Right atrium auricular region (tissue), 2 donors: ENCODE measurements around the gene KLK4. TPM values are rescaled to one million over a fixed set of nuclear protein-coding genes. Genes with fewer than 3 reads are reported as not detected.
"Not testable (repeated sequence)": the region's sequence is repeated elsewhere in the genome, so short reads cannot be mapped to it uniquely, and the experiment has no call there.

Experiments
- DNase-seq: peaks from one replicate; pipeline ENCODE4 v3.0.0-alpha.2; 2019; ENCODE audit warnings: low spot score
- H3K27ac ChIP-seq, 2 donors: fragments of 200-600 bp; sonication (generic); 1 replicate in 1 of 2; 2 replicates in 1 of 2; pipeline ENCODE4 v1.5.1; 2016 to 2019
- H3K27me3 ChIP-seq, 2 donors: fragments of 200-600 bp; sonication (generic); one replicate each; pipeline versions ENCODE4 v1.5.1 to v1.6.0; 2017 to 2019
- H3K36me3 ChIP-seq: fragments of 200-600 bp; sonication (generic); one replicate; pipeline ENCODE4 v1.5.1; 2016
- H3K4me1 ChIP-seq, 2 donors: fragments of 200-600 bp; sonication (generic); one replicate each; pipeline versions ENCODE4 v1.5.1 to v1.6.0; 2017 to 2019
- H3K4me3 ChIP-seq, 2 donors: fragments of 200-600 bp; sonication (generic); 1 replicate in 1 of 2; 2 replicates in 1 of 2; pipeline ENCODE4 v1.5.1; 2017 to 2019; ENCODE audit warnings: mild to moderate bottlenecking in 1 of 2, moderate library complexity in 1 of 2
- H3K9me3 ChIP-seq, 2 donors: fragments of 200-600 bp; sonication (generic); one replicate each; pipeline ENCODE4 v1.5.1; 2019
- CTCF ChIP-seq, 2 donors: fragments of 200-600 bp; sonication (generic); IDR thresholded peaks; one replicate each; pipeline ENCODE4 v1.5.1; 2019; ENCODE audit warnings: antibody characterized with exemption in 2 of 2
- total RNA-seq, 2 donors: library from RNA; depleted of rRNA; stranded (reverse); fragments of >200 nt; gene quantifications; one replicate each; pipeline ENCODE4 v1.1.0, GENCODE V29; 2016

KLK4 gene
- total RNA-seq, 2 donors from 2014 or later, result not detected

GRCh38 chr19:50899569-50899968 is 11.6 kb downstream of the KLK4 start:
- DNase-seq, result no peak
- H3K27ac ChIP-seq, result no peak overlapping the region
- H3K4me1 ChIP-seq, result no peaks in the 10 kb centered on the region
- no peaks in the 10 kb centered on the region for H3K9me3 ChIP-seq
- no peak overlapping the region for H3K4me3 ChIP-seq
- H3K36me3 ChIP-seq, result no peaks in the 10 kb centered on the region
- H3K27me3 ChIP-seq, result no peaks in the 10 kb centered on the region
- TF ChIP-seq CTCF (IDR thresholded peaks at IDR 0.05), result no peak

- no peak overlapping the region for H3K4me3 ChIP-seq
- no peak for TF ChIP-seq CTCF (IDR thresholded peaks at IDR 0.05)
- H3K36me3 ChIP-seq, result no peaks in the 10 kb centered on the region
- no peaks in the 10 kb centered on the region for H3K9me3 ChIP-seq
- DNase-seq, result no peak
- no peak overlapping the region for H3K27ac ChIP-seq
- no peaks in the 10 kb centered on the region for H3K4me1 ChIP-seq
- H3K27me3 ChIP-seq, result no peaks in the 10 kb centered on the region
These were observed 13.2 kb downstream of the KLK4 start for GRCh38 chr19:50898018-50898417.

GRCh38 chr19:50897612-50898011 is 13.6 kb downstream of the KLK4 start:
- no peaks in the 10 kb centered on the region for H3K36me3 ChIP-seq
- no peaks in the 10 kb centered on the region for H3K27me3 ChIP-seq
- no peak for DNase-seq

GRCh38 chr19:50897191-50897607 is 14.0 kb downstream of the KLK4 start:
- H3K27ac ChIP-seq, result no peak overlapping the region
- no peaks in the 10 kb centered on the region for H3K36me3 ChIP-seq
- DNase-seq, result no peak
- TF ChIP-seq CTCF (IDR thresholded peaks at IDR 0.05), result no peak
- no peaks in the 10 kb centered on the region for H3K4me1 ChIP-seq
- H3K9me3 ChIP-seq, result no peaks in the 10 kb centered on the region
- no peaks in the 10 kb centered on the region for H3K27me3 ChIP-seq
- H3K4me3 ChIP-seq, result no peak overlapping the region

More at GRCh38 chr19:50897612-50898011, 13.6 kb downstream of the KLK4 start:
- no peak overlapping the region for H3K4me3 ChIP-seq
- H3K9me3 ChIP-seq, result no peaks in the 10 kb centered on the region
- no peak overlapping the region for H3K27ac ChIP-seq
- TF ChIP-seq CTCF (IDR thresholded peaks at IDR 0.05), result no peak
- no peaks in the 10 kb centered on the region for H3K4me1 ChIP-seq

- DNase-seq, result no peak
- H3K27me3 ChIP-seq, result no peaks in the 10 kb centered on the region
- TF ChIP-seq CTCF (IDR thresholded peaks at IDR 0.05), result no peak
These were observed 14.5 kb downstream of the KLK4 start for GRCh38 chr19:50896591-50897190.

GRCh38 chr19:50896089-50896590 is 15.1 kb downstream of the KLK4 start:
- not testable (repeated sequence) for H3K27ac ChIP-seq, H3K9me3 ChIP-seq, H3K27me3 ChIP-seq, H3K4me1 ChIP-seq, H3K4me3 ChIP-seq, H3K36me3 ChIP-seq, DNase-seq

More at GRCh38 chr19:50896591-50897190, 14.5 kb downstream of the KLK4 start:
- Histone ChIP-seq H3K4me1 (no peaks in the 10 kb centered on the region), H3K27ac (no peak overlapping the region), H3K4me3 (no peak overlapping the region), H3K36me3 (no peaks in the 10 kb centered on the region), H3K9me3 (no peaks in the 10 kb centered on the region)
